NB4 (cell line): ENCODE data around the gene GBF1.

Experiments used
- DNase-seq: peaks from one replicate; pipeline ENCODE4 v3.0.0; 2010; ENCODE audit warnings: low read depth
- H3K4me3 ChIP-seq: one replicate; pipeline ENCODE4 v1.5.1; 2011; ENCODE audit warnings: mild to moderate bottlenecking, low read depth, low read length, moderate library complexity
- CTCF ChIP-seq: IDR thresholded peaks from one replicate; pipeline ENCODE4 v1.5.1; 2012; ENCODE audit warnings: low read depth, low read length
- MYC ChIP-seq: IDR thresholded peaks from 2 replicates; pipeline ENCODE4 v1.6.1; 2011; ENCODE audit warnings: low read depth, low read length
- POLR2A ChIP-seq: IDR thresholded peaks from 2 replicates; pipeline ENCODE4 v1.6.1; 2011; ENCODE audit warnings: mild to moderate bottlenecking; ENCODE audit not compliant: insufficient read length; ENCODE audit errors: extremely low read depth
- TF ChIP-seq, protein P1 (sequence below): IDR thresholded peaks from 2 replicates; pipeline ENCODE4 v1.6.1; 2011; ENCODE audit warnings: low read depth, low read length

Gene GBF1

DNA sequence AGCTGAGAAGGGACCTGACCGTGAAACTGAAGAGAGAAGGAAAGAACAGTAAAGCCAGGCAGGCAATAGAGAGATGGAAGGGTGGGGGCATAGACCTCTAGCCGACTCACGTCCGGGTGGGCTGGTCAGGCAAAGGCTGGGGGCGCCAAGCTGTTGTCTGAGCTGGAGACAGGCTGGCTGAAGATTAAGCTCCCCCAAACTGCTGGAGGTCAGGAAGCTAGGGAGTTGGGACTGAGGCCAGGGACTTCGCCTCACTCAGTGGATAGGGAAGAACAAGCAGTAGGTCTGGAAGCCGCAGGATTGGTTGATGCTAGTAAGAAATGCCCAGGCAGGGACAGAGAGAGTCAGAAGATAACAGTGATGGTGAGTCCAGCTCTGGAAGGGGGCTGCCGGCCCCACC lies 9.3 kb upstream of the GBF1 start:
- no peak overlapping the region for H3K4me3 ChIP-seq
- TF ChIP-seq POLR2A (no peak), MYC (no peak), CTCF (no peak)
- TF ChIP-seq, protein P1, sequence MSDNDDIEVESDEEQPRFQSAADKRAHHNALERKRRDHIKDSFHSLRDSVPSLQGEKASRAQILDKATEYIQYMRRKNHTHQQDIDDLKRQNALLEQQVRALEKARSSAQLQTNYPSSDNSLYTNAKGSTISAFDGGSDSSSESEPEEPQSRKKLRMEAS = no peak
- DNase-seq = no peak

DNA sequence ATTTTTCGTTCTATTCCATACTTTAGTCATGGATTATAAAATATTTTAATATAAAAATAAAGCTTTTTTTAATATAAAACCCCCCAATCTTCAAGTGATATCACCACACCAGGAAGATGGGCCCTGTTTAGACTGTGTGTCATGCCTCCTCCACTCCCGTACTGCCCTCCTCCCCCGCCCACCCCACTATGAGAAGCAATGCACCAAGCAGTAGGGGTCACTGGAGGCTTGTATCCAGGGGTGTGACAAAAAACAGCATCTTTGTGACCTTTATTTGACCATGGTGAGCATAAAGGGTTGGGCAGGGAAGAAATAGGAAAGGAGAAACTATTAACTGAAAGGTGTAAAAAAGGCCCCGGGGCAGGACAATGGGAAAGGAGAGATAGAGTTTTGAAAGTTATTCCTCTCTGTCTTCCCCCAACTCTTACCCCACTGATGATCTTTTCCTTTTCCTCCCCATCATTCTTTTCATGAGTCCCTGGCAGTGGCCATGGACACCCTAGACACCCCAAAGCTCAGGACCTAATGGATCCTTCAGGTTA lies 7.5 kb upstream of the GBF1 start:
- DNase-seq = no peak
- TF ChIP-seq, protein P1 = no peak
- no peak for TF ChIP-seq POLR2A
- TF ChIP-seq CTCF = no peak
- no peak for TF ChIP-seq MYC
- H3K4me3 ChIP-seq = no peak overlapping the region

DNA sequence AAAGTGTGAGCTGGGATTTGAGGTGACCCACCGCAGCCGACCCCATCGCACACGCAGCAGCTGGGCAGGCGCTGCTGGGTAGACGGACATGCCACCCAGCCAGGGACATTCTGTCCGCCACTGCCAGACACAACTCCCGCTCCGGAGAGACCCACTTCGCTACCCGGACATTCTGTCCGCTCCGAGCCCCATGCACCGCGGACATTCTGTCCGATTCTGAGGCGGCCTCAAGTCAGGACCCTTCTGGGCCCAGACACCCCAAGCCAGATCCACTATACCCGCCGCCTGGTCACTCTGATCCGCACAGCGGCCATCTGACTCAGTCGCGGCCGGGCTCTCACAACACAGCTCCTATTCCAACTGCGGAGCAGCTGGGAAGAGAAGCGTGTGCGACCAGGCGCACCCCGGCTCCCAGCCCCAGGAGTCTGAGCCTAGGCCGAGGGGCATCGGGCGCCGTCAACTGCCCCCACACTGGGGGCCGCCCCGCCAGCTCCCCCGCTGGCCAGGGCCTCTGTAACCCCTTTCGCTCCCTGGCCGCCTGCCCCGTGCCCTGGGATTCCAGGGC lies 4.8 kb upstream of the GBF1 start:
- DNase-seq = no peak
- H3K4me3 ChIP-seq = no peak overlapping the region

DNA sequence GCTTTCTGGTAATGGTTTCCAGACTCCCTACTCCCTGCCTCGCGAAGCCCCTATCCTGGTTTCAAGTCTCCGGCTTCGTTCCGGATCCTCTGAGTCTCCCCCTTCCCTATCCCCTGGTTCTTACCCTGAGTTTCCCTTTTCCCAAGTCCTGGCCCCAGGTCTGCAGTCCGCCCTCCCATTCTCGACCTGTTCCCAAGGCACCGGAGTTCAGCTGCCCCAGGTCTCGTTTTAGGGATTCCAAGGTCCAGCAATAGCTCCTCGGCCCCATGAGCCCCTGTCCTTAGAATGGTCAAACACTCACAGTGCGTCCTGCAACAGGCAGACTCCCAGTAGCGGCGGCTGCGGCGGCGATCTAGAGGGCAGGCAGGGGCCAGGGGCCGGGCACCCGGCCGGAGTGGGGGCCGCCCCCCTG lies 4.3 kb upstream of the GBF1 start:
- DNase-seq = no peak
- H3K4me3 ChIP-seq = peak overlapping the region; percentile 21
- TF ChIP-seq CTCF (no peak), MYC (no peak), POLR2A (no peak)
- TF ChIP-seq, protein P1 = no peak

More for the DNA sequence above, 4.8 kb upstream of the GBF1 start:
- TF ChIP-seq MYC (no peak), POLR2A (no peak), CTCF (no peak)
- TF ChIP-seq, protein P1 = no peak

DNA sequence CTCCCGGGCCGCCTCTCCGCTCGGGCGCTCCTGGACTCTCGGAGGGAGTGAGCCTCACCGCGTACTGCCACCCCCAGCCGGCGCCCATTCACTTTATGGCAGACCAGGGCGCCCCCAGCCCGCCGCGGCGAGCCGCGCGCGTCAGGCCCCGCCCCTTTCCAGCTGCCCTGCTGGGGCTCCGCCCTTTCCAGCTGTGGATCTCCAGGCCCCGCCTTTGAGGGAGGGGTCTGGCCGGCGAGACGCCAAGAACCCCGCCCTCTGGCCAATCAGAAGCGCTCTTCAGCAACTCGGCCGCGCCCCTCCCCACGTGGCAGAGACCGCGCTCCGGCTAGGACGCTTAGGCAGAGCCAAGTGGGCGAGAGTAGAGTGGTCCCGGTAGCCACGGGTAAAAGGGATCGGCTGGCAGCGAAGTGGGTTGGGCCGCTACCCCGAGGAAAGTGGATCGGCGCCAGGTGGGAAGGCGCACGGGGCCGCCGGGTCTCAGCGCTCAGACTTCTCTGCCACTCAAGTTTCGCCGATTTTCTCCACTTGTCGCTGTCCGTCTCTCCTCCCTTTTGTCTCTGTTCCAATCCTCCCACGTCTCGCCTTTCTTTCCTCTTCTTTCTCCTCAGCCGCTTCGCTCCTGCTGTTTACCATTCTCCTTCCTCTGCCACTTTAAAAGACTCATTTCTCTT lies 3.8 kb upstream of the GBF1 start, which contains the start of gene PITX3:
Gene PITX3 (minus strand): TSS at position 69 of the 674 bp plus-strand sequence. CDS start 9,432 bp downstream, outside the sequence.
- peak within 1 kb of the TSS; percentile 38 for H3K4me3 ChIP-seq
- no peak for TF ChIP-seq MYC
- no peak for TF ChIP-seq CTCF
- no peak for TF ChIP-seq POLR2A
- TF ChIP-seq, protein P1 = no peak
- peak; percentile 86 for DNase-seq

- peak overlapping the region; percentile 38 for H3K4me3 ChIP-seq
- TF ChIP-seq CTCF (no peak), MYC (no peak), POLR2A (no peak)
- TF ChIP-seq, protein P1 = no peak
- no peak for DNase-seq
These were observed 3.2 kb upstream of the GBF1 start for GRCh38 chr10:102242118-102242485.
